Fibroblast of lung (primary cell): ENCODE measurements around the gene JOSD2. TPM values are rescaled to one million over a fixed set of nuclear protein-coding genes. Genes with fewer than 3 reads are reported as not detected.

Source experiments
- DNase-seq, 2 donors: peaks; one replicate each; pipeline versions ENCODE4 v3.0.0 to v3.0.0-alpha.2; 2010; ENCODE audit warnings: low read depth in 2 of 2
- H2AFZ ChIP-seq: 2 replicates; pipeline ENCODE4 v1.5.1; 2012; ENCODE audit warnings: low read length, control low read depth, inconsistent platforms
- H3K27ac ChIP-seq: 2 replicates; pipeline ENCODE4 v1.5.1; 2011; ENCODE audit warnings: low read length, control low read depth; ENCODE audit not compliant: insufficient read depth
- H3K27me3 ChIP-seq: 2 replicates; pipeline ENCODE4 v1.5.1; 2011; ENCODE audit warnings: mild to moderate bottlenecking, low read length; ENCODE audit not compliant: control insufficient read depth, insufficient read depth
- H3K36me3 ChIP-seq: 2 replicates; pipeline ENCODE4 v1.5.1; 2011; ENCODE audit warnings: low read length; ENCODE audit not compliant: control insufficient read depth, insufficient read depth
- H3K4me1 ChIP-seq: 2 replicates; pipeline ENCODE4 v1.5.1; 2011; ENCODE audit warnings: low read length; ENCODE audit not compliant: control insufficient read depth, insufficient read depth; ENCODE audit errors: extremely low read depth
- H3K4me2 ChIP-seq: 2 replicates; pipeline ENCODE4 v1.5.1; 2011; ENCODE audit warnings: low read length, control low read depth; ENCODE audit not compliant: insufficient read depth; ENCODE audit errors: extremely low read depth
- H3K4me3 ChIP-seq, 4 experiments: fragments of 200-600 bp in 1 of 4; sonication (generic) in 1 of 4; replicated peaks in 1 of 4; 2 replicates each; pipeline ENCODE4 v1.5.1; 2011 to 2016; ENCODE audit warnings: low read length in 4 of 4, low read depth in 3 of 4, mild to moderate bottlenecking in 3 of 4, control low read depth in 2 of 4, inconsistent platforms in 1 of 4, mixed read lengths in 1 of 4; ENCODE audit not compliant: insufficient read depth in 1 of 4; ENCODE audit errors: control extremely low read depth in 1 of 4
- H3K79me2 ChIP-seq: 2 replicates; pipeline ENCODE4 v1.5.1; 2012; ENCODE audit warnings: mild to moderate bottlenecking, low read length, inconsistent platforms; ENCODE audit not compliant: control insufficient read depth, insufficient read depth
- H3K9ac ChIP-seq: 2 replicates; pipeline ENCODE4 v1.5.1; 2011; ENCODE audit warnings: mild to moderate bottlenecking, low read length, control low read depth; ENCODE audit not compliant: insufficient read depth
- H3K9me3 ChIP-seq: 2 replicates; pipeline ENCODE4 v1.5.1; 2012; ENCODE audit warnings: low read depth, low read length; ENCODE audit not compliant: control insufficient read depth, insufficient read depth
- H4K20me1 ChIP-seq: 2 replicates; pipeline ENCODE4 v1.5.1; 2011; ENCODE audit warnings: low read length; ENCODE audit not compliant: control insufficient read depth, insufficient read depth; ENCODE audit errors: extremely low read depth
- CTCF ChIP-seq, 2 donors: IDR thresholded peaks in 1 of 2; conservative IDR thresholded peaks in 1 of 2; 1 replicate in 1 of 2; 2 replicates in 1 of 2; pipeline ENCODE4 v1.5.1; 2011 to 2012; ENCODE audit warnings: low read length in 2 of 2, control low read depth in 1 of 2, inconsistent platforms in 1 of 2, low read depth in 1 of 2, mild to moderate bottlenecking in 1 of 2
- EZH2 ChIP-seq: IDR thresholded peaks from 2 replicates; pipeline ENCODE4 v1.5.1; 2012; ENCODE audit warnings: low read length, control low read depth, mild to moderate bottlenecking; ENCODE audit errors: missing control alignments
- polyA plus RNA-seq, 2 donors: library from polyadenylated mRNA; depleted of rRNA in 1 of 2; stranded (reverse) in 1 of 2; unstranded in 1 of 2; fragments of >200 nt; gene quantifications; 2 replicates each; pipeline ENCODE4 v1.2.1, GENCODE V29; 2011 to 2012; ENCODE audit warnings: missing spikeins in 1 of 2
- total RNA-seq: library from RNA; depleted of rRNA; stranded (reverse); fragments of >200 nt; gene quantifications from 2 replicates; pipeline ENCODE4 v1.2.1, GENCODE V29; 2014

The JOSD2 gene
- total and polyA plus RNA-seq, 2 donors (not counting 1 experiment from before 2014, with no cell fraction given) = 17.3 to 48.6 TPM

- Histone ChIP-seq H3K36me3 (no peaks in the 10 kb centered on the region), H3K27ac (no peak overlapping the region), H3K9me3 (no peaks in the 10 kb centered on the region), H3K79me2 (peaks cover 6% of the 10 kb centered on the region), H4K20me1 (no peaks in the 10 kb centered on the region), H3K9ac (no peak overlapping the region), H3K4me3 (no peak overlapping the region), H3K27me3 (no peaks in the 10 kb centered on the region), H3K4me1 (peaks cover 2% of the 10 kb centered on the region), H3K4me2 (no peak overlapping the region), H2AFZ (no peak overlapping the region)
- TF ChIP-seq EZH2 = no peak
- TF ChIP-seq CTCF (conservative IDR thresholded peaks at IDR 0.05 in 1 of 2, IDR thresholded peaks at IDR 0.05 in 1 of 2; ENCODE audit: low read depth in 1 of 2, low read length in 2 of 2) = no peak
- DNase-seq = no peak
Measured at GRCh38 chr19:50514346-50515167, 3.6 kb upstream of the JOSD2 start.

DNA sequence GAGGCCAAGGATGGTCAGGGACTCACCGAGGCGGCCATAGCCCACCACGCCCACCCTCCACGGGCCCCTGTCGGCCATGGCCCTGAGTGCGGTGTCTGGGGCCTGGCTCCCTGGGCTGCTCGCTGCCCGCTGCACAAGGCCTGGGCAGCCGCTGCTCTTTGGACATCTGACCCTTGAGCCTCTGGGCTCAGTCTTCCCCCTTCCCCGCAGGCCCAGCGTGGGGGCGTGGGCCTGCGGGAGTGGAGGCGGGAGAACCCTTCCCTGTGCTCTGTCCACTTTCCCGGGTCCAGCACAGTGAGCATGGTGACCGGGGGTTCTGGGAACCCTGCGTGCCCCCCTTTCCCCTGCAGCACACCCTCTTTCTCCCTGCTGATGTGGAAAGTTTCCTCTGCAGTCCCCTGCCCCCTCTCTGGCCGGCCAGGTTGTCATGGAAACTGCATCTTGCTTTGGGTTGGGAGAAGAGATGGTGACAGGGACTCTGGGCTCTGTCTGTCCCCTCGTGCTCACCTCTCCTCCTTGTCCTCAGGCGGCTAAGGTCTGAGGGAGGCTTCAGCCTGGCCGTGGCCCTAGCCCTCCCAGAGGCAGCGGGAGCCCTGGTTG lies 2.9 kb upstream of the JOSD2 start, which contains the start of gene ASPDH:
Gene ASPDH, minus strand, starts transcription at position 168 of the 600 bp plus-strand sequence. Its CDS starts 90 bp downstream, at position 78.
- Histone ChIP-seq H3K4me1 (peaks cover 2% of the 10 kb centered on the region), H3K9ac (no peak within 1 kb of the TSS), H3K79me2 (peaks cover 6% of the 10 kb centered on the region), H3K4me2 (no peak within 1 kb of the TSS), H2AFZ (no peak within 1 kb of the TSS), H3K27me3 (no peaks in the 10 kb centered on the region), H3K27ac (no peak within 1 kb of the TSS), H3K4me3 (no peak within 1 kb of the TSS), H3K36me3 (no peaks in the 10 kb centered on the region), H4K20me1 (no peaks in the 10 kb centered on the region), H3K9me3 (no peaks in the 10 kb centered on the region)
- TF ChIP-seq CTCF (conservative IDR thresholded peaks at IDR 0.05 in 1 of 2, IDR thresholded peaks at IDR 0.05 in 1 of 2; ENCODE audit: low read depth in 1 of 2, low read length in 2 of 2) = no peak
- no peak for TF ChIP-seq EZH2
- DNase-seq = no peak

- H3K27me3 ChIP-seq = no peaks in the 10 kb centered on the region
- H2AFZ ChIP-seq = no peak overlapping the region
- no peak for TF ChIP-seq EZH2
- TF ChIP-seq CTCF (conservative IDR thresholded peaks at IDR 0.05 in 1 of 2, IDR thresholded peaks at IDR 0.05 in 1 of 2; ENCODE audit: low read depth in 1 of 2, low read length in 2 of 2) = no peak
- H3K9ac ChIP-seq = no peak overlapping the region
- peaks cover 2% of the 10 kb centered on the region for H3K4me1 ChIP-seq
- H3K4me2 ChIP-seq = no peak overlapping the region
- H3K79me2 ChIP-seq = peaks cover 6% of the 10 kb centered on the region
- no peaks in the 10 kb centered on the region for H3K9me3 ChIP-seq
- DNase-seq = no peak
- H3K27ac ChIP-seq = no peak overlapping the region
- H3K4me3 ChIP-seq = no peak overlapping the region
- H3K36me3 ChIP-seq = no peaks in the 10 kb centered on the region
- H4K20me1 ChIP-seq = no peaks in the 10 kb centered on the region
Measured at GRCh38 chr19:50512999-50513745, 2.2 kb upstream of the JOSD2 start.
